Activated naive CD4-positive, alpha-beta T cell treated with Interleukin-2 at 50 U/mL for 16 hours (primary cell): ENCODE results near the gene CGN.
A peak's percentile ranks its signal among the peaks of the same experiment; 100 is the strongest.

ENCODE experiments used
- DNase-seq: peaks from one replicate; pipeline ENCODE4 v3.0.0-alpha.2; 2020

CGN gene

GRCh38 chr1:151549199-151549598, 38.0 kb downstream of the CGN start:
- DNase-seq = no peak

GRCh38 chr1:151553659-151554058, 42.5 kb downstream of the CGN start:
- no peak for DNase-seq

- no peak for DNase-seq
Measured at GRCh38 chr1:151556052-151556451, 44.9 kb downstream of the CGN start.

DNA sequence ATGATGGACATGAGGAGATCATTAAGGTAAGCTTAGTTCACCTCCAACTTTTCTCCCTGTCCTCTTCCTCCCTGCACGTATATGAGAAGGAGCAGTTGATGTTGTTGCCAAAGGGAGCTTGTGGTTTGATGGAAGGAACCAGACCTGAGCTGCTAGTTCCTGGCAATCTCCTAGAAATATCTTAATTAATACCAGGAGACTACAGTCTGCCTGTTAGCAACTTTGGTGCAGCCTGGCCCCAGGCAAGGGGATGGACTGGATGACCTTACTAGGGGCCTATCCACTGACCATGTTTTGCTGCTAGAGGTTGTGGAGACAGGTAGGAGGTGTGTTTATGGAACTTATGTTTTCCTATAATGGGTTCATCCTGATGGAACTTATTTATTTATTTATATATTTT, 51.5 kb downstream of the CGN start:
- no peak for DNase-seq

DNA sequence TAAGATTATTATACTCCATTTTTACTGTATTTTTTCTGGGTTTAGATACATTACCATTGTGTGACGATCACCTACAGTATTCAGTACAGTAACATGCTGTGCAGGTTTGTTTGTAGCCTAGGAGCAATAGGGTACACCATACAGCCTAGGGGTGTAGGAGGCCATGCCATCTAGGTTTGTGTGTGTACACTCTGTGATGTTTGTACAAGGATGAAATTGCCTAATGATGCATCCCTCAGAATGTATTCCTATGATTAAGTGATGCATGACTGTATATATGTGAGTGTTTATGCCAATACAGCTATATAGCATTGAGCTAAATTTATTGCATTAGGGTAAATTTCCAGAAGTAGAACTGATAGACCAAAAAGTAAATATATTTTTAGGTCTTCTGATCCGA, 52.2 kb downstream of the CGN start:
- no peak for DNase-seq

DNA sequence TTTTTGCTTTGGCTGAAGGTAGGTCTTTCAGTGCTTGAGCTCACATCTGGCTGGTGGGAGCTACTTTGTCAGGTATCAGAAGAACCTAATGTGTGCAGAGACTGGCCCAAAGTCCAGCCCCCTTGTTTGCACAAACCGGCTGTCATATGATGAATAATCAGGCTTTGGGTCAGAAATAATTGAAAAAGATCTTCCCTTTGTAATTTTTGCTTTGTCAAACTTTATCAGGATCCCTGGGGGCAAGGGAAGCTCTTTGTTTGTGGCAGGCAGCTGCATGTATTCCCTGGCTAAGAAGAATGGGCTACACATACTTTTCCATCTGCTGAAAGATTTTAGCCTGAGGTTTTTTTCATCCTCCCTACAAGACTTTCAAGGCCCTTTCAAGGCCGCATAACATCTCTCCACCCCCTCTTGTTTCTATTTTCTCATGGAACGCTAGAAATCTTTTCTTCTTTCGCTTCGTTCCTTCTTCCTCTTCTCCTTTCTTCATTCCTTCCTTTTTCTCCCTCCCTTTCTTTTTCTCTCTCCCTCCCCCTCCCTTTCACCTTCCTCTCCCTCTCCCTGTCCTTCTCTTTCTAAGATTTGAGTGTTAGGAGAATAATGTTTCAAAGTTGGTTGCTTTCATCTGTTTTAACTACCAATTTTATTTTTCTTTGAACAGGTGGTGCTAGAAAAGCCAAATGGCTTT, 54.5 kb downstream of the CGN start:
- no peak for DNase-seq

- DNase-seq = peak; percentile 12
Measured at GRCh38 chr1:151568626-151569088, 57.5 kb downstream of the CGN start.

- no peak for DNase-seq
Measured at GRCh38 chr1:151570819-151571218, 59.6 kb downstream of the CGN start.

DNA sequence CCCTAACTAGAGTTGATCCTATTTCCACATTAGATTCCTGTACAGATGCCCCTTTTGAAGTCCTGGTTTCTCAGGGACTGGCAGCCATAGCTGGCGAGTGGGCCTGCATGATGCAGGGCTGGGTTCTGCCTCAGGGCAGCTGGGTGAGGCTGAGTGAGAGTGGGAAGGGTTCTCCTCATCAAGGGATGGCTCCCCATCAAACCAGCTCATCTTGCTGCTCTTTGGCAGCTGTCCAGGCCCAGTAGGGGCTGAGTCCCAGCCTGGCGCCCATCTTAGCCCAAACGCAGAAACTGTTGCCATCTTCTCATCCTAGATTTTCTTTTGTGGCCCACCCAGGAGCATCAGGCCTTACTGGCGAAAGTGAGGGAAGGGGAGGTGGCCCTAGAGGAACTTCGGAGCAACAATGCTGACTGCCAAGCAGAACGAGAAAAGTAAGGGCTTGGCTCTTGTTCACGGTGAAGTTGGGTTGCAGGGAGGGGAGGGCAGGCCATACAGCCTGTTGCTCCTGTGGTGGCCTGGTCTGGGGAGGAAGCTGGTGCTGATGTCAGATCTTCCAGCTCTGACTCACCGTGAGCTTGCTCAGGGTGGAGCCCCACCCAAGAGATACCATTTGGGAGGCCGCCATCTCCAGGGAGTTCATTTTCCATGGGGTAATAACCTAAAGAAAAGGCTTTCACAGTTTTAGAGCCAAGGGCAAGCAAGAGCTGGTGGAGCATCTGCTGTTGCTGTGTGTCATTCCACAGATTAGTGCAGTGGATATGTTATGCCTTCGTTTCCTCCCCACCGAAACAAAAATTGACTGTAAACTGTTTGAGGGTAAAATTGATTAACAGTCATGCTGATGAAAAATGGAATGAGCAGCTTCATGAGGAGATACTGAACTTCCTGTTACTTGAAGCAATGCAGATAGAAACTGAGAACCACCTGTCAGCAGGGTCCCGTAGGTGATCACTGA, 63.7 kb downstream of the CGN start:
- peak; percentile 8 for DNase-seq

DNA sequence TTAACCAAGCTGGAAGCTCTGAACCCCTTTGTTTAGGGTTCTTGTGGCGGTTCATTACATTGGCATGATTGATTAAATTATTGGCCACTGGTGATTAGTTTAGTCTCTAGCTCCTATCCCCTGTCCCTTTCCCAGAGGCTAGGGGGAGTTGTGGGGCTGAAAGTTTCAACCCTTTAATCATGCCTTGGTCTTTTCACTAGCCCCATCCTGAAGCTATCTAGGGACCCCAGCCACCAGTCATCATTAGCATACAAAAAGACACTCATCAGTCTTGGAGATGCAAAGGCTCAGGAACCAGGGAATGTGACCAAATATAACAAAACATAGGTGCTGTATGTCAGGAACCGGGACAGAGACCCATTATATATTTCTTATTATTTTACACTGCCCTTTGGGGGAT, 66.0 kb downstream of the CGN start:
- DNase-seq = no peak

- DNase-seq = no peak
Measured at GRCh38 chr1:151578941-151579340, 67.8 kb downstream of the CGN start.

- no peak for DNase-seq
Measured at GRCh38 chr1:151579436-151580225, 68.4 kb downstream of the CGN start.

- no peak for DNase-seq
Measured at GRCh38 chr1:151581451-151581850, 70.3 kb downstream of the CGN start.

GRCh38 chr1:151581921-151582320, 70.7 kb downstream of the CGN start:
- no peak for DNase-seq

GRCh38 chr1:151583796-151584195, 72.6 kb downstream of the CGN start:
- DNase-seq = no peak

DNA sequence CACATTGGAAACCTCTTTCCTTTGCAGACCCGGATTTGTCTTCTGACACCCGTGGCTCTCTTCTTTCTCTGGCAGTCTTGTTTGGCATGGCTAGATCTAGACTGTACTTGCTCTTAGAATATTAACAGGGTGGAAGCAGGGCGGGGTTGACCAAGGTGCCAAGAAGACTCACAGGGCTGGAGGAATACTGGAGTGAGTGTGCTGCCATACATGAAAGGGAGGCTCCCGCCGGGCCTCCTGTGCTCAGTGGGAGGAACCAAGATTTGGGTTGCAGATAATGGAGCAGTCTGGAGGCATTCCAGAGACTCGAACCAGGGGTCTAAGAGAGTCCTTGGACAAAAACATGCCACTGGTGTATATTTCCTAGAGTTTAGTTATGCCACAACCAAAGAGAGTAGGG, 73.1 kb downstream of the CGN start:
- DNase-seq = no peak

DNA sequence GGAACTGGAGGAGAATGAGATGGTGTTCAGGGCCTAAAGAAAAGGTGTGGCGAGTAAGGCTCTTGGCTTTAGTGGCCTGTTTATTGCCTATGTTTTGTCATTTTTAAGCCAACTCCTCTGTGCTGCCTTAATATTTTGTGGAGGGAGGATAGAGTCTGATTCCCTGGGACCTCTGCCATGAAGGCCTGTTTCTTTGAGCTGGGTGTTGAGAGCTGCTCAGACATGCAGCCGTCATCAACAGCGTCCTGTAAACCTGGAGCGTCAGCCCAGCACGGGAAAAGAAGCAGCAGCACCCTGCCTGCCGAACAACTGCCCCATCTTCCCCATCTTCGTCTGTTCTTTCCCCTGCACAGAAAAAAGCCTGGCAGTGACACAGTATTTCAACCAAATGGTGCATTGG, 73.6 kb downstream of the CGN start:
- no peak for DNase-seq

DNA sequence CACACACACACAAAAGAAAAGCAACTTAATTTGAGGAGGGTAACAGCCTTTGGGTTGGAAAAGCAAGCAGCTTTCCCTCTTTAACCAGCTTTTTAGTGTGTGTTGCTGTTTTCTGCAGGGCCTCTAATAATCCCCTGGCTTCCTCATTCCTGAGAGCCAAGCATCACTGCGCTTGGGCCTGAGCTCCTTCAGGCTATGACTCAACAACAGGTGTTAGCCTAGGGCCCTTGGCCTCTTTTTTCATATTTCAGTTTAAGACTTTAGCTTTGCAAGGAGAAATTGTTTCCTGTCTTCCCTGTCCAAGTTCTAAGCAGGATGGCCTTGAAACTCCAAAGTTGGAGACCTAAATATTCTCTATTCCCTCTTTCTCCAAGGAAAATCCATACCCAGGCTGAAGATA, 74.4 kb downstream of the CGN start:
- no peak for DNase-seq
